Spleen (tissue), 7 donors: ENCODE results near the gene THAP12.

ENCODE experiments used
- CTCF ChIP-seq, 11 experiments: fragments of 200-600 bp in 7 of 11; fragments of 450-650 bp in 4 of 11; sonication (generic) in 4 of 11; IDR thresholded peaks in 8 of 11; conservative IDR thresholded peaks in 3 of 11; 1 replicate in 7 of 11; 2 replicates in 4 of 11; pipeline versions ENCODE4 v1.4.0 to v1.8.0; 2016 to 2021; ENCODE audit warnings: antibody characterized with exemption in 11 of 11, inconsistent platforms in 4 of 11, mild to moderate bottlenecking in 1 of 11
- POLR2AphosphoS5 ChIP-seq, 3 donors: sonication (generic); formaldehyde crosslinking; IDR thresholded peaks; one replicate each; pipeline ENCODE4 v1.5.1; 2017; ENCODE audit warnings: antibody characterized with exemption in 3 of 3
- donor health status: DM: no; HTN: no; CAD: no; lungs with moderate emphysema.
- donor health status: DM: no; HTN: no; CAD: no.
- donor health status: DM: no; HTN: no; CAD: no.

- TF ChIP-seq CTCF (IDR thresholded peaks at IDR 0.05 in 8 of 11, conservative IDR thresholded peaks at IDR 0.05 in 3 of 11) (no peak), POLR2AphosphoS5 (IDR thresholded peaks at IDR 0.05) (no peak)
Observed at GRCh38 chr11:76323804-76324203, 57.1 kb downstream of the THAP12 start.
